SHP77 (cell line): ENCODE measurements around the gene MAPK10.
"Not testable (repeated sequence)": the region's sequence is repeated elsewhere in the genome, so short reads cannot be mapped to it uniquely, and the experiment has no call there.

Experiments
- DNase-seq, 2 experiments: peaks; one replicate each; lab custom pipeline; 2025; lab: John Stamatoyannopoulos, UW

MAPK10 gene

GRCh38 chr4:85966373-85966772 lies 393.5 kb downstream of the MAPK10 start:
- DNase-seq: no peak

GRCh38 chr4:85965529-85965928 lies 394.3 kb downstream of the MAPK10 start:
- no peak for DNase-seq

- not testable (repeated sequence) for DNase-seq
Measured at GRCh38 chr4:85965017-85965416, 394.8 kb downstream of the MAPK10 start.

GRCh38 chr4:85964298-85964697 lies 395.6 kb downstream of the MAPK10 start:
- no peak for DNase-seq

GRCh38 chr4:85963231-85963630 lies 396.6 kb downstream of the MAPK10 start:
- no peak for DNase-seq

GRCh38 chr4:85961887-85962286 lies 398.0 kb downstream of the MAPK10 start:
- DNase-seq: no peak

- DNase-seq: no peak
Measured at GRCh38 chr4:85956293-85956945, 403.4 kb downstream of the MAPK10 start.

- DNase-seq: no peak
Measured at GRCh38 chr4:85955620-85956292, 404.1 kb downstream of the MAPK10 start.

- no peak for DNase-seq
Measured at GRCh38 chr4:85953651-85954018, 406.2 kb downstream of the MAPK10 start.

GRCh38 chr4:85952972-85953650 lies 406.7 kb downstream of the MAPK10 start:
- DNase-seq: no peak

GRCh38 chr4:85952528-85952927 lies 407.3 kb downstream of the MAPK10 start:
- DNase-seq: no peak

GRCh38 chr4:85951099-85951498 lies 408.8 kb downstream of the MAPK10 start:
- DNase-seq: no peak

GRCh38 chr4:85946821-85947220 lies 413.0 kb downstream of the MAPK10 start:
- DNase-seq: no peak

GRCh38 chr4:85942107-85942506 lies 417.7 kb downstream of the MAPK10 start:
- no peak for DNase-seq

GRCh38 chr4:85940151-85940550 lies 419.7 kb downstream of the MAPK10 start:
- DNase-seq: no peak
